ENCODE results near the gene NUDT4. TPM values are rescaled to one million over a fixed set of nuclear protein-coding genes. Genes with fewer than 3 reads are reported as not detected.

NUDT4 gene
- total RNA-seq, 1 donor from 2014 or later, result 117 TPM

- TF ChIP-seq CTCF (IDR thresholded peaks at IDR 0.05), result no peak
- intact Hi-C loops (cut with DNase I), result no loop called here
Measured at GRCh38 chr12:93448796-93449195, 71.1 kb downstream of the NUDT4 start.

GRCh38 chr12:93449277-93449676, 71.6 kb downstream of the NUDT4 start:
- TF ChIP-seq CTCF (IDR thresholded peaks at IDR 0.05), result no peak
- intact Hi-C loops (cut with DNase I), result no loop called here

More at GRCh38 chr12:93448796-93449195, 71.1 kb downstream of the NUDT4 start:
- Histone ChIP-seq H3K4me3 (no peak overlapping the region), H3K36me3 (no peaks in the 10 kb centered on the region), H3K4me1 (no peaks in the 10 kb centered on the region), H3K27ac (no peak overlapping the region), H3K27me3 (no peaks in the 10 kb centered on the region), H3K9me3 (no peaks in the 10 kb centered on the region)
- no peak for DNase-seq (ENCODE audit: low spot score in 2 of 2)

GRCh38 chr12:93451423-93452158, 73.9 kb downstream of the NUDT4 start:
- no peaks in the 10 kb centered on the region for H3K27me3 ChIP-seq
- H3K4me1 ChIP-seq, result no peaks in the 10 kb centered on the region
- TF ChIP-seq CTCF (IDR thresholded peaks at IDR 0.05), result no peak
- H3K36me3 ChIP-seq, result no peaks in the 10 kb centered on the region
- intact Hi-C loops (cut with DNase I), result no loop called here
- no peak overlapping the region for H3K4me3 ChIP-seq
- no peaks in the 10 kb centered on the region for H3K9me3 ChIP-seq
- no peak for DNase-seq (ENCODE audit: low spot score in 2 of 2)
- no peak overlapping the region for H3K27ac ChIP-seq

More at GRCh38 chr12:93449277-93449676, 71.6 kb downstream of the NUDT4 start:
- DNase-seq (ENCODE audit: low spot score in 2 of 2), result no peak
- Histone ChIP-seq H3K4me3 (no peak overlapping the region), H3K27me3 (no peaks in the 10 kb centered on the region), H3K36me3 (no peaks in the 10 kb centered on the region), H3K9me3 (no peaks in the 10 kb centered on the region), H3K27ac (no peak overlapping the region), H3K4me1 (no peaks in the 10 kb centered on the region)

- TF ChIP-seq CTCF (IDR thresholded peaks at IDR 0.05), result no peak
Measured at GRCh38 chr12:93453633-93454032, 75.9 kb downstream of the NUDT4 start.

GRCh38 chr12:93456077-93456476, 78.4 kb downstream of the NUDT4 start:
- no peak overlapping the region for H3K27ac ChIP-seq
- no peaks in the 10 kb centered on the region for H3K4me1 ChIP-seq
- TF ChIP-seq CTCF (IDR thresholded peaks at IDR 0.05), result no peak
- no peaks in the 10 kb centered on the region for H3K9me3 ChIP-seq
- no peak for DNase-seq (ENCODE audit: low spot score in 2 of 2)
- H3K27me3 ChIP-seq, result no peaks in the 10 kb centered on the region
- H3K4me3 ChIP-seq, result no peak overlapping the region
- no peaks in the 10 kb centered on the region for H3K36me3 ChIP-seq
- intact Hi-C loops (cut with DNase I), result no loop called here

More at GRCh38 chr12:93453633-93454032, 75.9 kb downstream of the NUDT4 start:
- intact Hi-C loops (cut with DNase I), result no loop called here
- no peak overlapping the region for H3K4me3 ChIP-seq
- no peaks in the 10 kb centered on the region for H3K4me1 ChIP-seq
- DNase-seq (ENCODE audit: low spot score in 2 of 2), result no peak
- H3K9me3 ChIP-seq, result no peaks in the 10 kb centered on the region
- no peaks in the 10 kb centered on the region for H3K36me3 ChIP-seq
- no peaks in the 10 kb centered on the region for H3K27me3 ChIP-seq
- H3K27ac ChIP-seq, result no peak overlapping the region

Other genes with a start within 250 kb of the NUDT4 start
- 19.4 TPM for gene UBE2N, start 64.0 kb downstream of the NUDT4 start, total RNA-seq
- 8.4 TPM for gene MRPL42, start 89.6 kb downstream of the NUDT4 start, total RNA-seq
- gene SOCS2, start 194.8 kb downstream of the NUDT4 start, total RNA-seq, result 95.8 TPM